H1 (cell line): ENCODE data around the gene PPP1R15B. TPM values are rescaled to one million over a fixed set of nuclear protein-coding genes. Genes with fewer than 3 reads are reported as not detected.

ENCODE experiments used
- CTCF ChIA-PET: fragments of 300-600 bp; sonication (Branson Sonifier 250); formaldehyde crosslinking; loops from one replicate; lab custom pipeline; 2021; ENCODE audit not compliant: partially characterized antibody; lab: Charles Lee
- POLR2A ChIA-PET: fragments of 300-600 bp; sonication (Branson Sonifier 250); formaldehyde crosslinking; loops from one replicate; lab custom pipeline; 2021; ENCODE audit warnings: inconsistent platforms; ENCODE audit not compliant: partially characterized antibody; lab: Charles Lee
- DNase-seq, 2 experiments: peaks; one replicate each; pipeline versions ENCODE4 v3.0.0 to v3.0.0-alpha.2; 2010 to 2022; ENCODE audit warnings: low spot score in 2 of 2, low read depth in 1 of 2, mixed read lengths in 1 of 2
- FAIRE-seq: peaks from 2 replicates; lab custom pipeline; 2011; peaks lifted over from hg19 to GRCh38; lab: Jason Lieb, UNC
- H2AFZ ChIP-seq: 2 replicates; pipeline ENCODE4 v1.8.1; 2012; ENCODE audit warnings: low read length, inconsistent platforms
- H2AK5ac ChIP-seq: 2 replicates; pipeline ENCODE4 v1.6.1; 2013; ENCODE audit warnings: low read depth, low read length
- H2BK120ac ChIP-seq: replicated peaks from 2 replicates; pipeline ENCODE3; 2013; ENCODE audit warnings: low read depth, low read length, inconsistent platforms
- H2BK12ac ChIP-seq: 2 replicates; pipeline ENCODE4 v1.6.1; 2013; ENCODE audit warnings: low read depth, low read length
- H2BK15ac ChIP-seq: 2 replicates; pipeline ENCODE4 v1.6.1; 2013; ENCODE audit warnings: low read length
- H2BK20ac ChIP-seq: 2 replicates; pipeline ENCODE4 v1.6.1; 2013; ENCODE audit warnings: low read length
- H2BK5ac ChIP-seq: 2 replicates; pipeline ENCODE4 v1.6.1; 2013; ENCODE audit warnings: low read depth, low read length
- H3K14ac ChIP-seq: 2 replicates; pipeline ENCODE4 v1.6.1; 2013; ENCODE audit warnings: inconsistent platforms; ENCODE audit not compliant: insufficient read length
- H3K18ac ChIP-seq: 2 replicates; pipeline ENCODE4 v1.6.1; 2013; ENCODE audit warnings: low read length; ENCODE audit errors: extremely low read depth
- H3K23ac ChIP-seq: 2 replicates; pipeline ENCODE4 v1.6.1; 2013; ENCODE audit warnings: inconsistent platforms; ENCODE audit not compliant: insufficient read length
- H3K23me2 ChIP-seq: 2 replicates; pipeline ENCODE4 v1.6.1; 2013; ENCODE audit warnings: low read depth, low read length
- H3K27ac ChIP-seq: 2 replicates; pipeline ENCODE4 v1.6.1; 2011; ENCODE audit warnings: low read depth, low read length, inconsistent platforms
- H3K27me3 ChIP-seq, 4 experiments: replicated peaks in 1 of 4; 1 replicate in 1 of 4; 2 replicates in 3 of 4; pipeline versions ENCODE4 v1.6.1 to v1.8.1; 2011 to 2013; ENCODE audit warnings: low read length in 3 of 4, mild to moderate bottlenecking in 3 of 4, inconsistent platforms in 2 of 4, mixed read lengths in 2 of 4, moderate library complexity in 1 of 4; ENCODE audit not compliant: control insufficient read depth in 3 of 4, insufficient read depth in 3 of 4; ENCODE audit errors: extremely low read depth in 1 of 4
- H3K36me3 ChIP-seq, 4 experiments: 2 replicates each; pipeline versions ENCODE4 v1.6.1 to v1.8.1; 2011 to 2013; ENCODE audit warnings: mild to moderate bottlenecking in 4 of 4, low read length in 3 of 4, moderate library complexity in 2 of 4, control low read depth in 1 of 4, inconsistent platforms in 1 of 4; ENCODE audit not compliant: insufficient read depth in 4 of 4, control insufficient read depth in 2 of 4
- H3K4ac ChIP-seq: replicated peaks from 2 replicates; pipeline ENCODE3; 2013; ENCODE audit warnings: low read length, low read depth, mixed read lengths, inconsistent platforms; ENCODE audit not compliant: insufficient read length
- H3K4me1 ChIP-seq, 4 experiments: replicated peaks in 1 of 4; 1 replicate in 1 of 4; 2 replicates in 3 of 4; pipeline versions ENCODE4 v1.6.1 to v1.8.1; 2011 to 2013; ENCODE audit warnings: low read length in 3 of 4, inconsistent platforms in 2 of 4, mixed read lengths in 1 of 4; ENCODE audit not compliant: insufficient read depth in 4 of 4, control insufficient read depth in 3 of 4
- H3K4me2 ChIP-seq, 2 experiments: 2 replicates each; pipeline versions ENCODE4 v1.6.1 to v1.8.1; 2011 to 2013; ENCODE audit warnings: low read depth in 2 of 2, low read length in 2 of 2, control low read depth in 1 of 2, inconsistent platforms in 1 of 2, mild to moderate bottlenecking in 1 of 2; ENCODE audit not compliant: insufficient read depth in 1 of 2
- H3K4me3 ChIP-seq, 4 experiments: fragments of 200-600, 300-600 bp in 1 of 4; sonication (generic), shearing (Covaris generic), sonication (Bioruptor Twin) in 1 of 4; 2 replicates each; pipeline versions ENCODE4 v1.5.1 to v1.8.1; 2011 to 2016; ENCODE audit warnings: low read length in 4 of 4, low read depth in 3 of 4, control low read depth in 2 of 4, inconsistent platforms in 2 of 4, mild to moderate bottlenecking in 2 of 4, mixed read lengths in 1 of 4, moderate library complexity in 1 of 4; ENCODE audit not compliant: insufficient read depth in 2 of 4; ENCODE audit errors: extremely low read depth in 1 of 4
- H3K56ac ChIP-seq: replicated peaks from 2 replicates; pipeline ENCODE3; 2013; ENCODE audit warnings: low read depth, mild to moderate bottlenecking, mixed read lengths, low read length, inconsistent platforms; ENCODE audit not compliant: insufficient read length
- H3K79me1 ChIP-seq: 2 replicates; pipeline ENCODE4 v1.6.1; 2013; ENCODE audit warnings: low read depth, low read length, control low read depth
- H3K79me2 ChIP-seq, 2 experiments: 2 replicates each; pipeline versions ENCODE4 v1.6.1 to v1.8.1; 2012 to 2013; ENCODE audit warnings: low read length in 2 of 2, mild to moderate bottlenecking in 2 of 2, inconsistent platforms in 1 of 2; ENCODE audit not compliant: insufficient read depth in 2 of 2, control insufficient read depth in 1 of 2
- H3K9ac ChIP-seq, 4 experiments: replicated peaks in 1 of 4; 1 replicate in 1 of 4; 2 replicates in 3 of 4; pipeline versions ENCODE4 v1.6.1 to v1.8.1; 2011 to 2013; ENCODE audit warnings: low read depth in 3 of 4, low read length in 3 of 4, control low read depth in 2 of 4, mild to moderate bottlenecking in 2 of 4, moderate library complexity in 2 of 4, inconsistent platforms in 1 of 4; ENCODE audit errors: extremely low read depth in 1 of 4
- H3K9me3 ChIP-seq, 2 experiments: 2 replicates each; pipeline versions ENCODE4 v1.6.1 to v1.8.1; 2012 to 2013; ENCODE audit warnings: mild to moderate bottlenecking in 2 of 2, moderate library complexity in 2 of 2, control low read depth in 1 of 2, inconsistent platforms in 1 of 2, low read depth in 1 of 2, low read length in 1 of 2, mixed read lengths in 1 of 2; ENCODE audit not compliant: insufficient read depth in 2 of 2
- H4K20me1 ChIP-seq, 2 experiments: replicated peaks in 1 of 2; 2 replicates each; pipeline versions ENCODE3 to v1.8.1; 2011 to 2013; ENCODE audit warnings: inconsistent platforms in 2 of 2, low read length in 2 of 2, mild to moderate bottlenecking in 1 of 2; ENCODE audit not compliant: insufficient read depth in 2 of 2, control insufficient read depth in 1 of 2
- H4K5ac ChIP-seq: 2 replicates; pipeline ENCODE4 v1.6.1; 2013; ENCODE audit warnings: low read length, low read depth, mixed read lengths, inconsistent platforms; ENCODE audit not compliant: insufficient read length
- H4K8ac ChIP-seq: 2 replicates; pipeline ENCODE4 v1.8.0; 2013; ENCODE audit warnings: mild to moderate bottlenecking, moderate library complexity, low read length, inconsistent platforms; ENCODE audit not compliant: insufficient read depth; ENCODE audit errors: extremely low read depth
- H4K91ac ChIP-seq: replicated peaks from 2 replicates; pipeline ENCODE3; 2013; ENCODE audit warnings: low read length, mixed read lengths, inconsistent platforms; ENCODE audit not compliant: insufficient read length
- BCL11A ChIP-seq, 2 experiments: IDR thresholded peaks; one replicate each; pipeline ENCODE4 v1.6.1; 2011; ENCODE audit warnings: low read depth in 2 of 2, low read length in 2 of 2, mild to moderate bottlenecking in 2 of 2
- CBX5 ChIP-seq: fragments of 300-800, 300-1000 bp; sonication (generic); IDR thresholded peaks from 2 replicates; pipeline ENCODE4 v1.7.1; 2016; ENCODE audit warnings: antibody characterized with exemption, low read length, low read depth
- EP300 ChIP-seq, 2 experiments: IDR thresholded peaks; 1 replicate in 1 of 2; 2 replicates in 1 of 2; pipeline ENCODE4 v1.6.1; 2011 to 2012; ENCODE audit warnings: low read depth in 2 of 2, low read length in 2 of 2, mild to moderate bottlenecking in 2 of 2, borderline replicate concordance in 1 of 2, inconsistent platforms in 1 of 2, moderate library complexity in 1 of 2
- GABPA ChIP-seq: IDR thresholded peaks from 2 replicates; pipeline ENCODE4 v1.6.1; 2011; ENCODE audit warnings: mild to moderate bottlenecking, low read length, moderate library complexity, borderline replicate concordance; ENCODE audit not compliant: insufficient read depth
- KDM5A ChIP-seq: fragments of 200-600 bp; IDR thresholded peaks from 2 replicates; pipeline ENCODE4 v1.7.1; 2012; ENCODE audit warnings: mild to moderate bottlenecking, low read length, inconsistent platforms, mixed read lengths
- RBBP5 ChIP-seq: IDR thresholded peaks from 2 replicates; pipeline ENCODE4 v1.7.1; 2012; ENCODE audit warnings: low read depth, mild to moderate bottlenecking, inconsistent platforms, low read length, moderate library complexity, borderline replicate concordance
- RXRA ChIP-seq: IDR thresholded peaks from 2 replicates; pipeline ENCODE4 v1.6.1; 2011; ENCODE audit warnings: low read depth, mild to moderate bottlenecking, low read length, moderate library complexity; ENCODE audit not compliant: insufficient read depth
- SAP30 ChIP-seq: fragments of 300-600 bp; sonication (generic); IDR thresholded peaks from 2 replicates; pipeline ENCODE4 v1.7.1; 2012; ENCODE audit warnings: low read length, moderate library complexity, mild to moderate bottlenecking, inconsistent platforms; ENCODE audit not compliant: insufficient read depth, insufficient replicate concordance
- SIN3A ChIP-seq, 2 experiments: IDR thresholded peaks in 1 of 2; conservative IDR thresholded peaks in 1 of 2; 2 replicates each; pipeline ENCODE4 v1.6.1; 2011 to 2012; ENCODE audit warnings: low read length in 2 of 2, improper control_type of control experiment in 1 of 2, low read depth in 1 of 2, mild to moderate bottlenecking in 1 of 2
- SUZ12 ChIP-seq: fragments of 200-600 bp; sonication (generic); IDR thresholded peaks from 2 replicates; pipeline ENCODE4 v1.6.1; 2012; ENCODE audit warnings: mild to moderate bottlenecking, inconsistent platforms, low read length, moderate library complexity, mixed read lengths
- TCF12 ChIP-seq: IDR thresholded peaks from 2 replicates; pipeline ENCODE4 v1.6.1; 2011; ENCODE audit warnings: low read depth, mild to moderate bottlenecking, low read length
- WGBS, 2 experiments: shearing (Covaris generic) in 1 of 2; methylation state at CpG; one replicate each; pipeline versions ENCODE4 v1.1.6 to v1.1.7; 2013 to 2015; ENCODE audit warnings: low lambda C conversion rate in 2 of 2, mixed read lengths in 2 of 2, inconsistent platforms in 1 of 2, low coverage in 1 of 2, missing lambda C conversion rate in 1 of 2; ENCODE audit not compliant: insufficient replicate concordance in 2 of 2, insufficient coverage in 1 of 2, insufficient read length in 1 of 2; ENCODE audit errors: extremely low coverage in 1 of 2, missing lambda C conversion rate in 1 of 2; 5-methylcytosine and 5-hydroxymethylcytosine counted together
- polyA plus RNA-seq, 7 experiments: library from polyadenylated mRNA; depleted of rRNA in 3 of 7; stranded (reverse) in 5 of 7; unstranded in 2 of 7; fragments of >200 nt in 5 of 7; fragments of 200-250 nt in 2 of 7; gene quantifications; 1 replicate in 5 of 7; 2 replicates in 1 of 7; 4 replicates in 1 of 7; pipeline versions ENCODE4 v1.2.1 to v1.2.3, GENCODE V29; 2011 to 2013; ENCODE audit warnings: missing spikeins in 2 of 7, mixed read lengths in 2 of 7
- total RNA-seq: library from RNA; stranded (reverse); fragmentation: NEBNext Ultra II Directional; extraction: Animal tissue kit (Norgen Biotek cat#: 25700); gene quantifications from 2 replicates; pipeline ENCODE4 v1.2.1, GENCODE V29; 2021
- TF ChIP-seq, protein P1 (sequence below): IDR thresholded peaks from 2 replicates; pipeline ENCODE4 v1.6.1; 2012; ENCODE audit warnings: inconsistent platforms

Gene PPP1R15B
- total and polyA plus RNA-seq, 2 of the 8 experiments (the other 6 are each of a cell fraction or from before 2014, with no cell fraction given) = 14.4 to 72.2 TPM

GRCh38 chr1:204354579-204354978 lies 57.0 kb downstream of the PPP1R15B start:
- FAIRE-seq = no peak
- H3K14ac ChIP-seq = no peak overlapping the region
- H4K91ac ChIP-seq = no peak overlapping the region
- H2BK12ac ChIP-seq = no peak overlapping the region
- H3K9ac ChIP-seq = no peak overlapping the region; a peak in 1 of 7 replicates
- H3K23ac ChIP-seq = no peak overlapping the region
- no peak overlapping the region for H3K4me2 ChIP-seq
- no peak overlapping the region for H2BK120ac ChIP-seq
- no peaks in the 10 kb centered on the region for H3K79me2 ChIP-seq
- H4K20me1 ChIP-seq = no peaks in the 10 kb centered on the region
- H2BK20ac ChIP-seq = no peak overlapping the region
- H4K8ac ChIP-seq = no peak overlapping the region
- H3K27me3 ChIP-seq = no peaks in the 10 kb centered on the region
- WGBS, 2 experiments = 77% methylated on average over 6 of the region's 6 CpGs; no CpG with 5 or more reads in 1 of the 2 experiments
- TF ChIP-seq RBBP5 (no peak), CBX5 (no peak), RXRA (no peak), BCL11A (IDR thresholded peaks at IDR 0.05; ENCODE audit: low read depth in 2 of 2, low read length in 2 of 2) (no peak), SAP30 (no peak), KDM5A (no peak), GABPA (no peak), SIN3A (conservative IDR thresholded peaks at IDR 0.05 in 1 of 2, IDR thresholded peaks at IDR 0.05 in 1 of 2; ENCODE audit: low read depth in 1 of 2, low read length in 2 of 2) (no peak), EP300 (IDR thresholded peaks at IDR 0.05; ENCODE audit: borderline replicate concordance in 1 of 2, low read depth in 2 of 2, low read length in 2 of 2) (no peak), TCF12 (no peak), SUZ12 (no peak)
- TF ChIP-seq, protein P1, sequence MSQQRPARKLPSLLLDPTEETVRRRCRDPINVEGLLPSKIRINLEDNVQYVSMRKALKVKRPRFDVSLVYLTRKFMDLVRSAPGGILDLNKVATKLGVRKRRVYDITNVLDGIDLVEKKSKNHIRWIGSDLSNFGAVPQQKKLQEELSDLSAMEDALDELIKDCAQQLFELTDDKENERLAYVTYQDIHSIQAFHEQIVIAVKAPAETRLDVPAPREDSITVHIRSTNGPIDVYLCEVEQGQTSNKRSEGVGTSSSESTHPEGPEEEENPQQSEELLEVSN = no peak
- no peak overlapping the region for H3K27ac ChIP-seq
- no peak overlapping the region for H2AFZ ChIP-seq
- no peak overlapping the region for H2BK5ac ChIP-seq
- no peaks in the 10 kb centered on the region for H3K79me1 ChIP-seq
- no peak overlapping the region for H3K18ac ChIP-seq
- CTCF ChIA-PET = interaction anchor here (0.8 to 7.7 kb wide), 19 partner anchors 8 to 193 kb away, joined by 3 to 75 read pairs (median 4); partner anchors contain the start of gene GOLT1A
- peaks cover 18 to 34% (median 26%) of the 10 kb centered on the region in 4 experiments for H3K4me1 ChIP-seq
- no peaks in the 10 kb centered on the region for H3K36me3 ChIP-seq
- no peak for DNase-seq
- H2AK5ac ChIP-seq = no peak overlapping the region
- H3K4ac ChIP-seq = no peak overlapping the region
- no peaks in the 10 kb centered on the region for H3K9me3 ChIP-seq
- H3K4me3 ChIP-seq = no peak overlapping the region
- no peak overlapping the region for H3K56ac ChIP-seq
- POLR2A ChIA-PET = interaction anchor here (1.2 kb wide), 1 partner anchor 22 kb away, joined by 3 read pairs; no protein-coding TSS in a partner anchor
- no peak overlapping the region for H4K5ac ChIP-seq
- no peak overlapping the region for H2BK15ac ChIP-seq
- no peaks in the 10 kb centered on the region for H3K23me2 ChIP-seq
